Measurements from ENCODE around the gene PCP4. TPM values are rescaled to one million over a fixed set of nuclear protein-coding genes. Genes with fewer than 3 reads are reported as not detected.

The PCP4 gene
- total and polyA plus RNA-seq, 10 of the 15 experiments (the other 5 are each of a cell fraction or from before 2014, with no cell fraction given): not detected

DNA sequence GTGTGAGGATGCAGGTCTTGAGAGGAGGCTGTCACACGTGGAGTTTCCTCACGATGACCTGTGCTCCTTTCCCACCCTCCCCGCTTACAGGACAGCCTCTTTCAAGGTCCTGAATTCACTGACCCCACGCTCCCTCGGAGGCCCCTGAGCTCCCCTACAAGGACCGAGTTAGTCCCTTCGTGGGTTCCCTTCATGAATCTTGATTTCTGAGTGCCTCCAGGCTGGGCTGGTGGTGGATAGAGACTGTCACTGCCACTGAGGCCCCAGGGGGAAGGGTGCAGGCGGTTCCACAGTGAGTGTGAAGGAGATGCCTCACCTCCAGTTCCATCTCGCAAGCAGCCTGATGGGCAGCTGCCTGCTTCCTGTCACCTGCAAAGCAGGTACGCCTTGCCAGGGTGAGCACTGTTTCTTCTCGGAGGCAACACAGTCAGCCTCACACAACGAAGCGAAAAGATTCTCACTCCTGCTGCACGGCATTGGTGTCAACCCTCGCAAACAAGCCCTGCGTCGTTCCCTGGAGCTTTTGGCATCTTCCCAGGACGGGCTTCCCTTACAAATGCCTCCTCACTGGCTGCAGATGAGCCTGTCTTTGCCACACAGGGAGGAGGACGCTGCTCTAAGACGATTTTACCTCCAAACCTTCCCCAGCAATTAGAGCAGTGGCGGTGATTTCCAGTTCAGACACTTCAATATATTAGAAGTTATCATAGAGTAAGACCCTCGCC lies 26.7 kb upstream of the PCP4 start (continued):
- TF ChIP-seq, protein P1, sequence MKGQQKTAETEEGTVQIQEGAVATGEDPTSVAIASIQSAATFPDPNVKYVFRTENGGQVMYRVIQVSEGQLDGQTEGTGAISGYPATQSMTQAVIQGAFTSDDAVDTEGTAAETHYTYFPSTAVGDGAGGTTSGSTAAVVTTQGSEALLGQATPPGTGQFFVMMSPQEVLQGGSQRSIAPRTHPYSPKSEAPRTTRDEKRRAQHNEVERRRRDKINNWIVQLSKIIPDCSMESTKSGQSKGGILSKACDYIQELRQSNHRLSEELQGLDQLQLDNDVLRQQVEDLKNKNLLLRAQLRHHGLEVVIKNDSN (IDR thresholded peaks at IDR 0.05; ENCODE audit: borderline replicate concordance, extremely low read length, insufficient read depth, low read depth, low read length): no peak
- TF ChIP-seq YY1 (IDR thresholded peaks at IDR 0.05; ENCODE audit: low read depth, low read length): no peak
- no peak for TF ChIP-seq HCFC1 (IDR thresholded peaks at IDR 0.05; ENCODE audit: low read length)
- no peak for TF ChIP-seq JUNB (IDR thresholded peaks at IDR 0.05)
- TF ChIP-seq CEBPB (IDR thresholded peaks at IDR 0.05; ENCODE audit: borderline replicate concordance in 1 of 2, low read depth in 2 of 2, low read length in 2 of 2): no peak
- no peak for TF ChIP-seq TCF3 (IDR thresholded peaks at IDR 0.05; ENCODE audit: borderline replicate concordance, insufficient read depth, low read depth, low read length)
- TF ChIP-seq MXI1 (IDR thresholded peaks at IDR 0.05; ENCODE audit: low read depth, low read length): no peak
- TF ChIP-seq, protein P2, sequence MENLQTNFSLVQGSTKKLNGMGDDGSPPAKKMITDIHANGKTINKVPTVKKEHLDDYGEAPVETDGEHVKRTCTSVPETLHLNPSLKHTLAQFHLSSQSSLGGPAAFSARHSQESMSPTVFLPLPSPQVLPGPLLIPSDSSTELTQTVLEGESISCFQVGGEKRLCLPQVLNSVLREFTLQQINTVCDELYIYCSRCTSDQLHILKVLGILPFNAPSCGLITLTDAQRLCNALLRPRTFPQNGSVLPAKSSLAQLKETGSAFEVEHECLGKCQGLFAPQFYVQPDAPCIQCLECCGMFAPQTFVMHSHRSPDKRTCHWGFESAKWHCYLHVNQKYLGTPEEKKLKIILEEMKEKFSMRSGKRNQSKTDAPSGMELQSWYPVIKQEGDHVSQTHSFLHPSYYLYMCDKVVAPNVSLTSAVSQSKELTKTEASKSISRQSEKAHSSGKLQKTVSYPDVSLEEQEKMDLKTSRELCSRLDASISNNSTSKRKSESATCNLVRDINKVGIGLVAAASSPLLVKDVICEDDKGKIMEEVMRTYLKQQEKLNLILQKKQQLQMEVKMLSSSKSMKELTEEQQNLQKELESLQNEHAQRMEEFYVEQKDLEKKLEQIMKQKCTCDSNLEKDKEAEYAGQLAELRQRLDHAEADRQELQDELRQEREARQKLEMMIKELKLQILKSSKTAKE (IDR thresholded peaks at IDR 0.05; ENCODE audit: low read depth, poor library complexity, severe bottlenecking): no peak
- TF ChIP-seq SIX5 (IDR thresholded peaks at IDR 0.05; ENCODE audit: low read depth, low read length, severe bottlenecking): no peak
